ENCODE data around the gene PHACTR4.
A peak's percentile ranks its signal among the peaks of the same experiment; 100 is the strongest.
"Not testable (repeated sequence)": the region's sequence is repeated elsewhere in the genome, so short reads cannot be mapped to it uniquely, and the experiment has no call there.

Gene PHACTR4

GRCh38 chr1:28340221-28340974 lies 29.1 kb upstream of the PHACTR4 start:
- H3K4ac ChIP-seq (ENCODE audit: low read depth, low read length), result no peak overlapping the region
- H3K4me2 ChIP-seq (ENCODE audit: low read length), result no peak overlapping the region

DNA sequence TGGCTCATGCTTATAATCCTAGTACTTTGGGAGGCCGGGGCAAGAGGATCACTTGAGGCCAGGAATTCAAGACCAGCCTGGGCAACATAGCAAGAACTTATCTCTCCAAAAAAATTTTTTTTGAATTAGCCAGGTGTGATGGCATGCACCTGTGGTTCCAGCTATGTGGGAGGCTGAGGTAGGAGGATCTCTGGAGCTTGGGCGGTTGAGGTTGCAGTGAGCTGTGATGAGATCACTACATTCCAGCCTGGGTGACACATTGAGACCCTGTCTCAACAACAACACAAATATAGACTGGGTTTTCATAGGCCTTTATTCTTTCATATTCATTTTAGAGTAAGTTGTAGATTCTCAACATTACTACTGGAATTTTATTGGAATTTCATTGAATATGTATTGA lies 27.9 kb upstream of the PHACTR4 start:
- WGBS (ENCODE audit: extremely low coverage, insufficient coverage, low lambda C conversion rate), result no CpG with 5 or more reads among the region's 2 CpGs

More at GRCh38 chr1:28340221-28340974, 29.1 kb upstream of the PHACTR4 start:
- no peak for DNase-seq
- WGBS (ENCODE audit: extremely low coverage, insufficient coverage, low lambda C conversion rate), result no CpG with 5 or more reads among the region's 4 CpGs
- Histone ChIP-seq H2AK5ac (ENCODE audit: low read length) (no peak overlapping the region), H3K79me1 (ENCODE audit: low read length) (no peaks in the 10 kb centered on the region), H2BK5ac (ENCODE audit: low read length) (no peak overlapping the region), H2BK120ac (ENCODE audit: low read depth, low read length) (no peak overlapping the region), H3K9ac (ENCODE audit: low read length) (no peak overlapping the region), H2BK15ac (replicated peaks; ENCODE audit: low read depth) (no peak overlapping the region), H3K27me3 (ENCODE audit: insufficient read depth, low read length, poor library complexity) (no peaks in the 10 kb centered on the region), H3K23ac (ENCODE audit: low read length) (no peak overlapping the region), H3K56ac (ENCODE audit: low read length) (no peak overlapping the region), H3K18ac (ENCODE audit: low read length) (no peak overlapping the region), H3K27ac (ENCODE audit: low read depth, low read length) (no peak overlapping the region), H4K8ac (ENCODE audit: low read depth, low read length) (no peak overlapping the region), H3K79me2 (ENCODE audit: control insufficient read depth, insufficient read depth, low read length) (no peaks in the 10 kb centered on the region), H4K5ac (ENCODE audit: low read length) (no peak overlapping the region), H3K36me3 (ENCODE audit: control insufficient read depth, insufficient read depth, low read length) (no peaks in the 10 kb centered on the region), H3K4me1 (ENCODE audit: control insufficient read depth, low read depth, low read length) (no peaks in the 10 kb centered on the region), H3K4me3 (ENCODE audit: low read length) (no peak overlapping the region)

GRCh38 chr1:28343405-28343804 lies 26.1 kb upstream of the PHACTR4 start:
- no peak overlapping the region for H3K23ac ChIP-seq (ENCODE audit: low read length)
- H3K56ac ChIP-seq (ENCODE audit: low read length), result no peak overlapping the region
- no peaks in the 10 kb centered on the region for H3K79me1 ChIP-seq (ENCODE audit: low read length)
- H3K79me2 ChIP-seq (ENCODE audit: control insufficient read depth, insufficient read depth, low read length), result no peaks in the 10 kb centered on the region
- H2AK5ac ChIP-seq (ENCODE audit: low read length), result no peak overlapping the region
- no peak overlapping the region for H3K27ac ChIP-seq (ENCODE audit: low read depth, low read length)
- no peak overlapping the region for H4K5ac ChIP-seq (ENCODE audit: low read length)
- no peak overlapping the region for H3K4ac ChIP-seq (ENCODE audit: low read depth, low read length)
- H3K18ac ChIP-seq (ENCODE audit: low read length), result no peak overlapping the region
- DNase-seq, result peak; percentile 60
- H3K4me2 ChIP-seq (ENCODE audit: low read length), result no peak overlapping the region
- H3K27me3 ChIP-seq (ENCODE audit: insufficient read depth, low read length, poor library complexity), result no peaks in the 10 kb centered on the region
- no peak overlapping the region for H3K9ac ChIP-seq (ENCODE audit: low read length)
- no peak overlapping the region for H2BK120ac ChIP-seq (ENCODE audit: low read depth, low read length)
- no peak overlapping the region for H2BK15ac ChIP-seq (replicated peaks; ENCODE audit: low read depth)
- no peaks in the 10 kb centered on the region for H3K36me3 ChIP-seq (ENCODE audit: control insufficient read depth, insufficient read depth, low read length)
- H2BK5ac ChIP-seq (ENCODE audit: low read length), result no peak overlapping the region
- H4K8ac ChIP-seq (ENCODE audit: low read depth, low read length), result no peak overlapping the region
- H3K4me1 ChIP-seq (ENCODE audit: control insufficient read depth, low read depth, low read length), result no peaks in the 10 kb centered on the region
- H3K4me3 ChIP-seq (ENCODE audit: low read length), result no peak overlapping the region
- no CpG with 5 or more reads among the region's 2 CpGs for WGBS (ENCODE audit: extremely low coverage, insufficient coverage, low lambda C conversion rate)

More for the DNA sequence above, 27.9 kb upstream of the PHACTR4 start:
- H3K4me3 ChIP-seq (ENCODE audit: low read length), result no peak overlapping the region
- H3K56ac ChIP-seq (ENCODE audit: low read length), result no peak overlapping the region
- no peaks in the 10 kb centered on the region for H3K4me1 ChIP-seq (ENCODE audit: control insufficient read depth, low read depth, low read length)
- H4K5ac ChIP-seq (ENCODE audit: low read length), result no peak overlapping the region
- no peak overlapping the region for H3K27ac ChIP-seq (ENCODE audit: low read depth, low read length)
- no peak overlapping the region for H4K8ac ChIP-seq (ENCODE audit: low read depth, low read length)
- H3K27me3 ChIP-seq (ENCODE audit: insufficient read depth, low read length, poor library complexity), result no peaks in the 10 kb centered on the region
- no peak overlapping the region for H3K4me2 ChIP-seq (ENCODE audit: low read length)
- no peak overlapping the region for H3K23ac ChIP-seq (ENCODE audit: low read length)
- no peak overlapping the region for H3K9ac ChIP-seq (ENCODE audit: low read length)
- H2AK5ac ChIP-seq (ENCODE audit: low read length), result no peak overlapping the region
- H3K4ac ChIP-seq (ENCODE audit: low read depth, low read length), result no peak overlapping the region
- H3K79me2 ChIP-seq (ENCODE audit: control insufficient read depth, insufficient read depth, low read length), result no peaks in the 10 kb centered on the region
- no peak overlapping the region for H3K18ac ChIP-seq (ENCODE audit: low read length)
- H2BK5ac ChIP-seq (ENCODE audit: low read length), result no peak overlapping the region
- peak; percentile 60 for DNase-seq
- no peaks in the 10 kb centered on the region for H3K36me3 ChIP-seq (ENCODE audit: control insufficient read depth, insufficient read depth, low read length)
- H2BK15ac ChIP-seq (replicated peaks; ENCODE audit: low read depth), result no peak overlapping the region
- H2BK120ac ChIP-seq (ENCODE audit: low read depth, low read length), result no peak overlapping the region
- H3K79me1 ChIP-seq (ENCODE audit: low read length), result no peaks in the 10 kb centered on the region

DNA sequence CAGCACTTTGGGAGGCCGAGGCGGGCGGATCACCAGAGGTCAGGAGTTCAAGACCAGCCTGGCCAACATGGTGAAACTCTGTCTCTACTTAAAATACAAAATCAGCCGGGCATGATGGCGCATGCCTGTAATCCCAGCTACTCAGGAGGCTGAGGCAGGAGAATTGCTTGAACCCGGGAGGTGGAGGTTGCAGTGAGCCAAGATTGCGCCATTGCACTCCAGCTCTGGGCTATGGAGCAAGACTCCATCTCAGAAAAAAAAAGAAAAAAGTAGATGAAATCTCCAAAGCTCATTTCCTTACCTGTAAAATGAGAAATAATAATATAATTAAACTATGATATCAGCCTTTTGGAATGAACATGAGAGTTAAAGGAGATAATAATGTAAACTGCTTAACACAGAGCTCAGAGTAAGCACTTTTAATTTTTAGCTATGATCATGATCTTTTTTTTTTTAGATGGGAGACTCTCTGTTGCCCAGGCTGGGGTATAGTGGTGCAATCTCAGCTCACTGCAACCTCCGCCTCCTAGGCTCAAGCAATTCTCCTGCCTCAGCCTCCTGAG lies 16.2 kb upstream of the PHACTR4 start:
- DNase-seq; H2BK15ac ChIP-seq (replicated peaks; ENCODE audit: low read depth); H3K79me1 ChIP-seq (ENCODE audit: low read length); H2BK120ac ChIP-seq (ENCODE audit: low read depth, low read length); H2AK5ac ChIP-seq (ENCODE audit: low read length); H4K5ac ChIP-seq (ENCODE audit: low read length); H3K18ac ChIP-seq (ENCODE audit: low read length); H3K36me3 ChIP-seq (ENCODE audit: control insufficient read depth, insufficient read depth, low read length); H3K4me1 ChIP-seq (ENCODE audit: control insufficient read depth, low read depth, low read length); H3K79me2 ChIP-seq (ENCODE audit: control insufficient read depth, insufficient read depth, low read length); H3K4me3 ChIP-seq (ENCODE audit: low read length); H4K8ac ChIP-seq (ENCODE audit: low read depth, low read length); H3K27ac ChIP-seq (ENCODE audit: low read depth, low read length); H3K4me2 ChIP-seq (ENCODE audit: low read length); H3K27me3 ChIP-seq (ENCODE audit: insufficient read depth, low read length, poor library complexity); H3K23ac ChIP-seq (ENCODE audit: low read length); H3K56ac ChIP-seq (ENCODE audit: low read length); H2BK5ac ChIP-seq (ENCODE audit: low read length); H3K4ac ChIP-seq (ENCODE audit: low read depth, low read length); H3K9ac ChIP-seq (ENCODE audit: low read length): not testable (repeated sequence)
- WGBS (ENCODE audit: extremely low coverage, insufficient coverage, low lambda C conversion rate), result no CpG with 5 or more reads among the region's 8 CpGs

DNA sequence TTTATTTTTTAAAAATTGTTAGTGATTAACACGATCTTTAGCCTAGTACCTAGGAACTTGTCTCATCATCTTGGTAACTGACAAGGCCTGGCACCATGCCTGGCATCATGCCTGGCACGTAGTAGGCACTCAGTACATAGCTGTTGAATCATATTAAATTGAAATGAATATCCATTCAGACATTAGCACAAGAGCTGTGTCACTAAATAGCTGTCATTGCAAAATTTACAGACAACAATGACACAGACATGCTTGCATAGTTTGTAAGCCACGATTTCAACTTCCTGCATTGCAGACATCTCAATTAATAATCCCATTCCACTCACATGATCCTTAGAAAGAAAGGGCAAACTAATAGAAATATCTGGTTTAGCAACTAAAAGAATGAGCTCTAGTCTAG lies 15.4 kb upstream of the PHACTR4 start:
- H3K36me3 ChIP-seq (ENCODE audit: control insufficient read depth, insufficient read depth, low read length), result no peaks in the 10 kb centered on the region
- H3K4ac ChIP-seq (ENCODE audit: low read depth, low read length), result no peak overlapping the region
- no peak overlapping the region for H2BK5ac ChIP-seq (ENCODE audit: low read length)
- H3K9ac ChIP-seq (ENCODE audit: low read length), result no peak overlapping the region
- H4K5ac ChIP-seq (ENCODE audit: low read length), result no peak overlapping the region
- no peaks in the 10 kb centered on the region for H3K79me1 ChIP-seq (ENCODE audit: low read length)
- H3K27ac ChIP-seq (ENCODE audit: low read depth, low read length), result no peak overlapping the region
- H3K4me2 ChIP-seq (ENCODE audit: low read length), result no peak overlapping the region
- H3K56ac ChIP-seq (ENCODE audit: low read length), result no peak overlapping the region
- WGBS (ENCODE audit: extremely low coverage, insufficient coverage, low lambda C conversion rate), result no CpG with 5 or more reads among the region's 3 CpGs
- H3K79me2 ChIP-seq (ENCODE audit: control insufficient read depth, insufficient read depth, low read length), result no peaks in the 10 kb centered on the region
- no peak overlapping the region for H3K4me3 ChIP-seq (ENCODE audit: low read length)
- no peak overlapping the region for H2BK120ac ChIP-seq (ENCODE audit: low read depth, low read length)
- H3K23ac ChIP-seq (ENCODE audit: low read length), result no peak overlapping the region
- H2AK5ac ChIP-seq (ENCODE audit: low read length), result no peak overlapping the region
- H2BK15ac ChIP-seq (replicated peaks; ENCODE audit: low read depth), result no peak overlapping the region
- no peaks in the 10 kb centered on the region for H3K27me3 ChIP-seq (ENCODE audit: insufficient read depth, low read length, poor library complexity)
- no peaks in the 10 kb centered on the region for H3K4me1 ChIP-seq (ENCODE audit: control insufficient read depth, low read depth, low read length)
- H4K8ac ChIP-seq (ENCODE audit: low read depth, low read length), result no peak overlapping the region
- DNase-seq, result no peak
- H3K18ac ChIP-seq (ENCODE audit: low read length), result no peak overlapping the region
